CMK (cell line): ENCODE measurements around the gene DNER.

Experiments used
- DNase-seq: peaks from one replicate; pipeline ENCODE4 v3.0.0-alpha.2; 2010; ENCODE audit warnings: low read depth

DNER gene

GRCh38 chr2:229666811-229667210 lies 47.5 kb downstream of the DNER start:
- no peak for DNase-seq

- DNase-seq: no peak
Measured at GRCh38 chr2:229665158-229665557, 49.2 kb downstream of the DNER start.

- no peak for DNase-seq
Measured at GRCh38 chr2:229661478-229661877, 52.9 kb downstream of the DNER start.

- no peak for DNase-seq
Measured at GRCh38 chr2:229660951-229661350, 53.4 kb downstream of the DNER start.

GRCh38 chr2:229660391-229660790 lies 54.0 kb downstream of the DNER start:
- no peak for DNase-seq

- DNase-seq: no peak
Measured at GRCh38 chr2:229658004-229658403, 56.4 kb downstream of the DNER start.

GRCh38 chr2:229654437-229654836 lies 59.9 kb downstream of the DNER start:
- no peak for DNase-seq

GRCh38 chr2:229653531-229653930 lies 60.8 kb downstream of the DNER start:
- DNase-seq: no peak

GRCh38 chr2:229652796-229653195 lies 61.6 kb downstream of the DNER start:
- no peak for DNase-seq

GRCh38 chr2:229650901-229651300 lies 63.5 kb downstream of the DNER start:
- DNase-seq: no peak

GRCh38 chr2:229650059-229650458 lies 64.3 kb downstream of the DNER start:
- DNase-seq: no peak

GRCh38 chr2:229646186-229646723 lies 68.1 kb downstream of the DNER start:
- no peak for DNase-seq

GRCh38 chr2:229642371-229642770 lies 72.0 kb downstream of the DNER start:
- DNase-seq: no peak

GRCh38 chr2:229641676-229642075 lies 72.7 kb downstream of the DNER start:
- DNase-seq: no peak

GRCh38 chr2:229640636-229641035 lies 73.7 kb downstream of the DNER start:
- no peak for DNase-seq

- DNase-seq: no peak
Measured at GRCh38 chr2:229636571-229636970, 77.8 kb downstream of the DNER start.

GRCh38 chr2:229635371-229635680 lies 79.0 kb downstream of the DNER start:
- no peak for DNase-seq

GRCh38 chr2:229634601-229635370 lies 79.6 kb downstream of the DNER start:
- DNase-seq: no peak

- DNase-seq: no peak
Measured at GRCh38 chr2:229633556-229633955, 80.8 kb downstream of the DNER start.

- DNase-seq: no peak
Measured at GRCh38 chr2:229629039-229629438, 85.3 kb downstream of the DNER start.

- no peak for DNase-seq
Measured at GRCh38 chr2:229627728-229628127, 86.6 kb downstream of the DNER start.

- no peak for DNase-seq
Measured at GRCh38 chr2:229622495-229623355, 91.6 kb downstream of the DNER start.

GRCh38 chr2:229620759-229621158 lies 93.6 kb downstream of the DNER start:
- DNase-seq: no peak
